GM06990 (cell line): ENCODE results near the gene ANXA11.

Source experiments
- DNase-seq: peaks from one replicate; pipeline ENCODE4 v3.0.0-alpha.2; 2011; ENCODE audit not compliant: insufficient read length; ENCODE audit errors: extremely low read depth
- H3K27me3 ChIP-seq: replicated peaks from 2 replicates; pipeline ENCODE4 v1.6.0; 2011; ENCODE audit warnings: low read length; ENCODE audit not compliant: control insufficient read depth, insufficient read depth
- H3K36me3 ChIP-seq: 2 replicates; pipeline ENCODE4 v1.5.1; 2011; ENCODE audit warnings: low read length; ENCODE audit not compliant: control insufficient read depth, insufficient read depth
- H3K4me3 ChIP-seq: replicated peaks from 2 replicates; pipeline ENCODE4 v1.5.1; 2011; ENCODE audit warnings: low read depth, mild to moderate bottlenecking, control low read depth, low read length
- TF ChIP-seq, protein P1 (sequence below): IDR thresholded peaks from 2 replicates; pipeline ENCODE4 v1.5.1; 2011; ENCODE audit warnings: low read length, control low read depth, mild to moderate bottlenecking, inconsistent platforms; ENCODE audit not compliant: insufficient read depth, poor library complexity, severe bottlenecking

The ANXA11 gene

DNA sequence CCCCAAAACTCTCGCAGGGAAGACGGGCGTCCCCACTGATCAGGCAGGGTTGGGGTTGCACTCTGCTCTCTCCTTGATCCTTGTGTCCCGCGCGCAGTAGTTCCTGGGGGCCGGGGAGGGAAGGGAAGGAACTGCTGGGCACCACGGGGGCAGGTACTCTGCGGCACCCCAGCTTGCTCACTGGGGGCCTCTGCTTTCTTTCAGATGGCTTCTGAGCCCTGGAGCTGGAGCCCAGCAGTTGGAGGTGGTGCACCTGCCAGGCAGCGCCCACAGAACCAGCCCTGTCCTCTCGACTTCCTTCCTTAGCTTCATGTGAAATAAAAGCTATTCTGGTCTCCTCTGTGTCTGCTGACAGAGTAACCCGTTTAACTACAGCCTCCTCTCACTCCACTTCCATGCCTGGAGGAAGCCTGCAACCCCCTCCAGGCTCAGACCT lies 60.6 kb downstream of the ANXA11 start:
- Histone ChIP-seq H3K36me3 (no peaks in the 10 kb centered on the region; the same call in 1 of the 2 replicates), H3K27me3 (no peaks in the 10 kb centered on the region), H3K4me3 (no peak overlapping the region; the same call in 1 of the 2 replicates)
- DNase-seq: peak; percentile 22
- TF ChIP-seq, protein P1, sequence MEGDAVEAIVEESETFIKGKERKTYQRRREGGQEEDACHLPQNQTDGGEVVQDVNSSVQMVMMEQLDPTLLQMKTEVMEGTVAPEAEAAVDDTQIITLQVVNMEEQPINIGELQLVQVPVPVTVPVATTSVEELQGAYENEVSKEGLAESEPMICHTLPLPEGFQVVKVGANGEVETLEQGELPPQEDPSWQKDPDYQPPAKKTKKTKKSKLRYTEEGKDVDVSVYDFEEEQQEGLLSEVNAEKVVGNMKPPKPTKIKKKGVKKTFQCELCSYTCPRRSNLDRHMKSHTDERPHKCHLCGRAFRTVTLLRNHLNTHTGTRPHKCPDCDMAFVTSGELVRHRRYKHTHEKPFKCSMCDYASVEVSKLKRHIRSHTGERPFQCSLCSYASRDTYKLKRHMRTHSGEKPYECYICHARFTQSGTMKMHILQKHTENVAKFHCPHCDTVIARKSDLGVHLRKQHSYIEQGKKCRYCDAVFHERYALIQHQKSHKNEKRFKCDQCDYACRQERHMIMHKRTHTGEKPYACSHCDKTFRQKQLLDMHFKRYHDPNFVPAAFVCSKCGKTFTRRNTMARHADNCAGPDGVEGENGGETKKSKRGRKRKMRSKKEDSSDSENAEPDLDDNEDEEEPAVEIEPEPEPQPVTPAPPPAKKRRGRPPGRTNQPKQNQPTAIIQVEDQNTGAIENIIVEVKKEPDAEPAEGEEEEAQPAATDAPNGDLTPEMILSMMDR: no peak

DNA sequence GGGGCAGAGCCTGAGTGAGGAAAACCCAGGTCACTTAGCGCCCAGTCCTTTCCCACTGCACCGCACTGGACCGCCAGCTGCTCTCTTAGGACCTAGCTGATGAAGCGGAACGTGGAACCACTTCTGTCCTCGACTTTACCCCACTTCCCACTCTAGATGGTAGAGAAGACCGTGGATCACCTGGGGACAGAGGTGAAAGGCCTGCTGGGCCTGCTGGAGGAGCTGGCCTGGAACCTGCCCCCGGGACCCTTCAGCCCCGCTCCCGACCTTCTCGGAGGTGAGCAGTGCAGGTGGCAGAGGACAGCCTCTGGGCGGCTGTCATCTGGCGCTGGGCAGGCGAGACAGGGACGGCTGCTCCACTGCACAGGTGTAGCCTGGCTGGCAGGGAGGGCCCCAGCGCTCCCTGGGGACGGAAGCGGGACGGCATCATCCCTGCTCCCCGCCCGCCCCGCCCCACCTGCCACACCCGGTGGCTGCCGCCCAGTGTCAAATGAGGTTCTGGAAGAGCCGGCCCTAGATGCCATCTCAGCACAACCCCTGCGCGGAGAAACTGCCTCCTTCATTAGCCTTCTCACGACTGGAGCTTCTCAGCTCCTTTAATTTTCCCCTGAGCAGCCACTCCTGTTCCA lies 61.2 kb downstream of the ANXA11 start:
- peak; percentile 43 for DNase-seq
- Histone ChIP-seq H3K27me3 (no peaks in the 10 kb centered on the region), H3K36me3 (no peaks in the 10 kb centered on the region; the same call in 1 of the 2 replicates), H3K4me3 (peak overlapping the region; percentile 3)
- TF ChIP-seq, protein P1: peak; percentile 9

DNA sequence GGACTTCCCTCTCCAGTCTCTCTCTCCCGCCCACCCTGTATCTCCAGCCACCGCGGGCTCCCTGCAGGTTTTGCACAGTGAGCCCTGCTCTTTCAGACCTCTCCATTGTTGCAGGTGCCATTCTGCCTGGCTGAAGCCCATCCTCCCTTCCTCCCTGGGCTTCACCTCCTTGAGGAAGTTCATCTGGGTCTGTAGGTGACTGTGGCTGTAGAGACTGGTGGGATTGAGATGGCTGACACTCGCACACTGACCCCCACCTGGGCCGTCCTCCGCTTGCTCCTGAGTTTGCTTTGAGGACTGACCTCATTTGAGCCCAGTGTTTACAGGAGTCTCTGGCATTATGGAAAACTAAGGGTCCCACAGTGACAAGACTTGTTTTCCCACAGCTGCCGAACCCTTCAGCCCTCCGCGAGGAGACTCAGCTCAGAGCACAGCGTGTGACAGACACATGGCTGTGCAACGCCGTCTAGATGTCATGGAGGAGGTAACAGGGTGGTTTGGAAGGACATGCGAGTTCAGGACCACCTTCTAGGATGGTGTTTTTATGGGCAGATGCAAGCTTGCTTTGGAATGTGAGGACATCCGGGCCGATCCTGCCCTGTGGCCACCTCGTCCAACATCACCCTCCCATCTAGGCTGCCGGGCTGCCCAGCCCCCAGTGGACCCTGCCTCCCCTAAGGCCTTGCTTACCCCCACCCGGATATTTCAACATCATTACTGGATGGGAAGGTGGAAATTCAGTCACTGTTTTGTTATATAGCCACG lies 63.5 kb downstream of the ANXA11 start:
- no peak for DNase-seq

DNA sequence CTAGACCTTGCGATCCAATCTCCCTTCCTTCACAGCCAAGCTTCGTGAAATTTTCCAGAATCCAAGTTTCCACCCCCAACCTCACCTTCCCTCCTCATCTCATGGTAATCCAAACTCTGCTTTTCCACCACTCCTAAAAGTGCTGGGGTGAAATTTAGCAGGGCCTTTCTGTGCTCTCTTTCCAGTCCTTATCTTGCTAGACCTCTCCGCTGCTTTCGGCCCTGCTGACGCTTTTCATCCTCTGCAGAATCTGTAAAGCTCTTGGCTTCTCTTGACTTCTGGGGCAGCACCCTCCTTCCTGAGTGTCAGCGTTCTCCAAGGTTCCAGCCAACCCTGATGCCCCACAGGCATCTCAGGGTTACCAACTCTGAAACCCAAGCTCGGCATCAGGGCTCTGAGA lies 65.1 kb downstream of the ANXA11 start:
- Histone ChIP-seq H3K36me3 (no peaks in the 10 kb centered on the region), H3K4me3 (no peak overlapping the region), H3K27me3 (no peaks in the 10 kb centered on the region)
- no peak for DNase-seq
- TF ChIP-seq, protein P1: no peak

More for the DNA sequence above, 63.5 kb downstream of the ANXA11 start:
- TF ChIP-seq, protein P1: no peak
- no peak overlapping the region for H3K4me3 ChIP-seq
- H3K27me3 ChIP-seq: no peaks in the 10 kb centered on the region
- H3K36me3 ChIP-seq: no peaks in the 10 kb centered on the region

DNA sequence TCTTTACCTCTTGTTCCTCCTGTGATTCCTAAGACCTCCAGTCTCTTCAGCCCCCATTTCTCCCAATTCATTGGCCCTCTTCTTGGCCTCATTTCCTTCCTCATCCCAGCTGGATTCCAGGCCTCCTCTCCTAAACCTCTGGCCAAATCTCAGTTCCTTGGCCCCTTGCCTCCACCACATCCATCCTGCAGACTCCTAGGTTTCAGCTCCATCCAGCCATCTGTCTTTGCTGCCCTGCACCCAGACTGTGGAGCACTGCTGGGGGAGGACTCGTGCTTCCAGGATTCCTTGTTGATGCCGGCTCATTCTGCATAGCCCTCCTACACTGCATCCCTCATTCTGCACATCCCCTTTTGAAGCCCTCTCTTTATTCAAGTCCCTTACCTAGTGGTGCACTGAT lies 66.1 kb downstream of the ANXA11 start:
- no peak for DNase-seq
- H3K36me3 ChIP-seq: no peaks in the 10 kb centered on the region
- H3K27me3 ChIP-seq: no peaks in the 10 kb centered on the region
- H3K4me3 ChIP-seq: no peak overlapping the region
- TF ChIP-seq, protein P1: no peak
